HTR-8/SVneo (cell line): Measurements from ENCODE around the gene TMEM139.
A peak's percentile ranks its signal among the peaks of the same experiment; 100 is the strongest.
"Not testable (repeated sequence)": the region's sequence is repeated elsewhere in the genome, so short reads cannot be mapped to it uniquely, and the experiment has no call there.

Source experiments
- DNase-seq: peaks from one replicate; pipeline ENCODE4 v3.0.0; 2011; ENCODE audit warnings: low spot score, mixed read lengths; ENCODE audit not compliant: insufficient read length
- FAIRE-seq: peaks from 2 replicates; lab custom pipeline; 2011; peaks lifted over from hg19 to GRCh38; lab: Jason Lieb, UNC

Gene TMEM139

DNA sequence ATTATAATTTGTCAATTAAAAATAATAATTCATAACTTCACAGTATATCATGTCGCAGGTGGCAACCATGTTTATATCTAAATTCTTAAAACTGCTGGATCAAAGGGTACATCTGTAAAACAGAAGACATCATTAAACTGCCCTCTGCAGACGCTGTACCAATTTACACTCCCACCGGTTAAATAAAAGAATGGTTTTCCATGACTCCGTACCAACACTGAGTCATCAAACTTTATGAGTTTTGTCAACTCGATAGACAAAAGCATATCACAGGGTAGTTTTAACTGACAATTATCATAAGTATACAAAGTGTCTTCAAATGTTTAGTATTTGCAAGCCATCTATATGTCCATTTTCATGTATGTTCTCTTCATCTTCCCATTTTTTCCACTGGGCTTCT is 27.3 kb upstream of the TMEM139 start:
- DNase-seq: no peak
- no peak for FAIRE-seq

DNA sequence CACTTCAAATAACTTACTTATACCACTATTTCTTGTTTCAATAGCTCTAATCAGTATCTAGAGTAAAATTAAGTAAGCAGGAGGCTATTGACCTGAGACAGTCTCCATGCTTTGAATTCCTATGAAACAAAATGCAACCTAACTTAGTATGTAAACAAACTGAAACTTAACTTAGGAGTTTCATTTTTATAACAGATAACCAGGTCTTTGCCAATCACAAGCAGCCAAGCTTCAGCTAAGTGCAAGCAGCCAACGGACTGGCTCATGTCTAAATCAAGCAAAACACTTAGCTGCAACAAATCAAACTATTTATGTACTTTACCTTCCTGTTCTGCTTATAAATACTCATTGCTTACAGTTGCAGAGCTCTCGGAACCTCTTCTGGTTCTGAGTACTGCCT is 25.9 kb upstream of the TMEM139 start:
- no peak for FAIRE-seq
- no peak for DNase-seq

DNA sequence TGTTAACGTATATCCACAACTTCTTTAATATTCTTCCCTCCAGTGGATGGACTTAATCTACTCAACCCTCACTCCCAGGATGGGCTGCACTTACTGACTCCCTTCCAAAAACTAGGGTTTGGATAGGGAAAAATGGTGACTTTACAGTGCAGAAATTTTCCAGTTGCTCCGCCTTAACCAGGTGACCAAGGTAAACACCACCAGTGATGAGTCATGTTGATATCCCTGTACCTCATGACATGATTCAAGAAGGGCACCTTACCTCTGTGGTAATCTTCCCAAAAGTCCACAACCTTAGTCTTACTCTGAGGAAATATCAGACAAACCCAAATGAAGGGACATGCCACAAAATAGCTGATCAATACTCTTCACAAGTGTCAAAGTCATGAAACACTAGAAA is 25.0 kb upstream of the TMEM139 start:
- DNase-seq (no peak), FAIRE-seq (no peak)

- no peak for DNase-seq
- FAIRE-seq: no peak
Observed at GRCh38 chr7:143261901-143262300, 22.9 kb upstream of the TMEM139 start.

DNA sequence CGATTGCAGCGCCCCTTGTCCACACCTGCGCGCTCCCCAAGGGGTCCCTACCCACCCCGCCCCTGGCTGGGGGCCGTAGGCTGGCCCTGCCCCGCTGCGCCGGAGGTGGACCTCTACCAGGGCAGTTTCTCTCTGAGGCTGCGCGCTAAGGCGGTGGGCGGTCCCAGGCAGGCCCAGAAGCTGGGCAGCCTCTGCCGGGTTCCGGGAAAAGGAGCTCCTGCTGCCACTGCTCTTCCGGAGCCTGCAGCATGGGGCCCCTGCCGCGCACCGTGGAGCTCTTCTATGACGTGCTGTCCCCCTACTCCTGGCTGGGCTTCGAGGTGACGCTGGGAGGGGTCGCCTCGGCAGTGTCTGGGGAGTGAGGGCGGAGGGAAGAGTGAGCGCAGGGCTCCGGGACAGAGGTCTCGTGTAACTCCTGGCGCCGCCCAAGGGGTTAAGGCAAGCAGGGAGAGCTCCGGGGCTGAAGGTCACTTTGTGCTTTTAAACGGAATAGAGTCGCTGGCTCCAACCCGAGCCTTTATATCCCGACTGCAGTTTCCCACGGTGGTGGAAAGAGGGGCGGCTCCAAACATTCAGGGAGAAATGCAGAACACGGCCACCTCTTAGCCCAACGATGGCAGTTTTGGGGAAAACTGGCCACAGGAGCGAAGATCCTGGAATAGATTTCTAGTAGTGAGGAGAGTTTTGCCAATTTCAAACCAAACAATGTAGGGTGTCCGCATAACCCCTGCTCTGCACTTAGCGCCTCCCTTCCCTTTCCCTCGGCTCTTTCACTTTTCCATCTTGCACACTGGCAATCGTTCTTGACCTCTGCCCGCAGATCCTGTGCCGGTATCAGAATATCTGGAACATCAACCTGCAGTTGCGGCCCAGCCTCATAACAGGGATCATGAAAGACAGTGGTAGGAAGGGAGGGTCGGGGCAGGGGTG is 21.2 kb upstream of the TMEM139 start, which contains the start of gene GSTK1:
Gene GSTK1 (plus strand): TSS at position 176 of the 930 bp plus-strand sequence. CDS start 73 bp downstream, at position 249.
- FAIRE-seq (no peak), DNase-seq (peak; percentile 75)

DNA sequence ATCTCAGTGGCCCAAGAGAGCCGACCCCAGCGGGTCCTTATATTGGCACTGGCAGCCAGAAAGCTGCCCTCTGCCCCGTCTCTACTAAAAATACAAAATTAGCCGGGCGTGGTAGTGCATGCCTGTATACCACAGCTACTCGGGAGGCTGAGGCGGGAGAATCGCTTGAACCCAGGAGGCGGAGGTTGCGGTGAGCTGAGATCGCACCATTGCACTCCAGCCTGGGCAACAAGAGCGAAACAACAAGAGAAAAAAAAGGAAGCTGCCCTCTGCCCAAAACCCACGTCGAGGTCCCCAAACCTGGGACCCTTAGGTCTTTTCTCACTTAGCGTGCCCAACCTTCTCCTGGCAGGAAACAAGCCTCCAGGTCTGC is 20.6 kb upstream of the TMEM139 start:
- not testable (repeated sequence) for FAIRE-seq, DNase-seq

GRCh38 chr7:143265017-143265693 is 19.6 kb upstream of the TMEM139 start:
- DNase-seq (no peak), FAIRE-seq (no peak)

DNA sequence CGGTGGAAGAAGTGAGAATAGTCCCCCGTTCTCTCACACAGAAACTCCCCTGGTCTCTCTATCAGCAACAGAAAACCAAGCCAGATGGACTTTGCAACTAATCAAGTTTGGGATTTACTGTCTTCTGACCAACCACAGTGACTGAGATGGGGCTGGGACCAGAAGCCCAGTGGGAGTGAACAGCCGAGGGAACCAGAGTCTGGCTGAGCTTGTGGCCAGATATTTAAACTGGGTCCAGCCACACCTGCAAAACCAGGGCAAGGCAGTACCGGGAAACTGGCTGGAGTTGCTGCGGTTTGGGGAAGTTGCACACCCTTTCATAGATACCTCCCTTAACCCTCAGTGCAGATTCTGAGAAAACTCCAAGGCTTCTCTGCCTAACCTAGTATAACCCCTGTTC is 15.5 kb upstream of the TMEM139 start:
- FAIRE-seq (no peak), DNase-seq (no peak)

- no peak for DNase-seq
- no peak for FAIRE-seq
Observed at GRCh38 chr7:143271240-143271639, 13.5 kb upstream of the TMEM139 start.

- no peak for DNase-seq
- FAIRE-seq: no peak
Observed at GRCh38 chr7:143272871-143273270, 11.9 kb upstream of the TMEM139 start.

DNA sequence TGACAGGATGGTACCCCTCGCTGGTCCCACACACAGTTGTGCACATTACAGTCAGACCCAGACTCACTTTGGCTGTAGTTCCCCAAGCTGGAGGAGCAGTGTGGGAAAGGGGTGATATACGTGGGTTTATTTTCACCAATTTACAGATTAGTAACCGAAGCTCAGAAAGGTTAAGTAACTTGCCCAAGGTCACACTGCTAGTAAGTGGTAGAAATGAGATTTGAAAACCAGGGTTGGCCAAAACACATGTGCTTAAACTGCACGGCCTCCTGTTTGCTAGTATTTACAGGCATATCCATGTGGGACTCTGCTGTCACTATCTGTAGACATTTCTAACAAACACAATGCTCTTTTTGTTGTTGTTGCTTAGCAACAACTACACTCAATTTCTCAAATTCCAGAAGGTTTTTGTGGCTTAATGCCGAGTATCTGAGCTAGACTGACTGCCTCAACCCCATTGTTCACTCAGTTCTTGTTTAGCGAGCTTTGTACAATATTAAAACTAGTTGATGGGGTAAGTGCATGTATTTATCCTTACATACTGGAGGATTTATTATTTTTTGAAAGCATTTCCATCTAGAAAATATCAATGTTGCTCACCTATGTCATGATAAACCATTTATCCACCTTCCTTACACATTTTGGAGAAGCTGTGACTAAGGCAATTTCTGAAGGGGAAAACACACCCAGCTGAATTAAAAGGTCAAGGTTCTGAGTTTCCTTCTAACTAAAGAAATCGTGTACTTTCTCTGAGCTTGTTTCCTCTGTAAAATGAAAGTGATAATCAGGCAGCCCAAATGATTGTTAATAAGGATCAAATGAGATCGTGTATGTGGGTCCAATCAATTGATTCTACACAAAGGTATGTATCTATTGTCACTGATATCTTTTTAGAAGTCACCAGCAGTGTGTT is 5.3 kb upstream of the TMEM139 start:
- no peak for DNase-seq
- no peak for FAIRE-seq

DNA sequence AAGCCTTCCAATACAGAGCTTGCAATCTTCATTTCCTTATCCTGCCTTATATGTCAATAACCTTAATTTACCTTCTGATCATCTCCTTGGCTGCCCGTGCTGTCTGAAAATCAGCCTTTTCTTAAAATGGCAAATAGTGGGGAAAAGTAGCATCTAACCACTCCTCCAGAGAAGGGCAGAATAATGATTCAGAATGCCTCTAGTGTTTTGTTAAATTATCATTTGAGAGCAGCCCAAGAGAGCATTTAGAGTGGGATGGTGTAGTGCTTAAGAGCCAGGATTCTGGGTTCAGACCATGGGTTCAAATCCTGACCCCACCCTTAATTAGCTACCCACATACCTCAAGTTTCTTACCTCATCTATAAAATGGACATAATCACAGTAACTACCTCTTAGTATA is 4.6 kb upstream of the TMEM139 start:
- no peak for DNase-seq
- FAIRE-seq: no peak

DNA sequence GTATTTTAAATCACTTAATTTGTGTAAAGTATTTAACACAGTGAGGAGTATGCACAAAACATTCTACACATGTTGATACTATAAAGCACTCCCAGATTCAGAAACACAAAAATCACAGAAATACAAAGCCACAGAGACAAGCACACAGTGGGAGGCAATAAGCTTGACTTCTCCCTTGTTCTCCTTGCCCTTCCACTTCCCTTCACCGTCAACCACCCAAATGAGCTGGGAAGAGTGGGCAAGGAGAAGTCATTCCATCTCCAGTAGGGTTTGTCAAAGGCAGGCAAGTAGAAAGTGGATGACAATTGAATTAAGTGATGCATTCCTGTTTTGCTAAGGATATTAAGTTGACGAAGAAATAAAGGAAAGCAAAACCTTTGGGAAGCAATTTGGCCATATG is 4.2 kb upstream of the TMEM139 start:
- no peak for DNase-seq
- FAIRE-seq: no peak

GRCh38 chr7:143281529-143281928 is 3.2 kb upstream of the TMEM139 start:
- FAIRE-seq: no peak

DNA sequence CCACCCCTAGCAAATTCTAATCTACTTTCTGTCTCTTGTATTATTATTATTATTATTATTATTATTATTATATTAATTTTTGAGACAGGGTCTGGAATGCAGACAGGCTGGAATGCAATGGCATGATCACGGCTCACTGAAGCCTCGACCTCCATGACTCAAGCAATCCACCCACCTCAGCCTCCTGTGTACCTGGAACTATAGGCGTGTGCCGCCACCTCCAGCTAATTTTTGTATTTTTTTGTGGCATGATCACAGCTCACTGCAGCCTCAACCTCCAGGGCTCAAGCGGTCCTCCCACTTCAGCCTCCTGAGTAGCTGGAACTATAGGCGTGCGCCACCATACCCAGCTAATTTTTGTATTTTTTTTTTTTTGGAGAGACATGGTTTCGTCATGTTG is 2.6 kb upstream of the TMEM139 start:
- DNase-seq: no peak
- no peak for FAIRE-seq

More at GRCh38 chr7:143281529-143281928, 3.2 kb upstream of the TMEM139 start:
- no peak for DNase-seq

- FAIRE-seq: no peak
- no peak for DNase-seq
Observed at GRCh38 chr7:143283381-143283780, 1.4 kb upstream of the TMEM139 start.

- no peak for FAIRE-seq
- DNase-seq: peak; percentile 36
Observed at GRCh38 chr7:143285470-143285778, 666 bp downstream of the TMEM139 start.

DNA sequence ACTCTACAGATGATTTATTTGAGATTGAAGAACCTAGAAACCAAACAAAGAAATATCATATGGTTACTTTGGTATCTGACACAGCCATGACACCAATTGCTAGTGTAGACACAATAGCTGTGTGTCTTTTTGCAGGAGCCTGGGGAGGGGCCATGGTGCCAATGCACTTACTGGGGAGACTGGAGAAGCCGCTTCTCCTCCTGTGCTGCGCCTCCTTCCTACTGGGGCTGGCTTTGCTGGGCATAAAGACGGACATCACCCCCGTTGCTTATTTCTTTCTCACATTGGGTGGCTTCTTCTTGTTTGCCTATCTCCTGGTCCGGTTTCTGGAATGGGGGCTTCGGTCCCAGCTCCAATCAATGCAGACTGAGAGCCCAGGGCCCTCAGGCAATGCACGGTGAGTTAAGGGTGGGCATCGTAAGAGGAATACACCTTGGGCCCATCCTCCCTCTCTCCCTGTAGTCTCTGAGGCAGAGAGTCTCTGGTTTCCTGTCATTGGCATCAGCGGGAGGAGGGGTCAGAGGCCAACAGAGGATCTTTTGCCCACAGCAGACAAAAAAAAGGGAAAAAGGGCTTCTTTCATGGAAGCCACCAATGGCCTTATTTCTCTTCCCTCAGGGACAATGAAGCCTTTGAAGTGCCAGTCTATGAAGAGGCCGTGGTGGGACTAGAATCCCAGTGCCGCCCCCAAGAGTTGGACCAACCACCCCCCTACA is 1.2 kb downstream of the TMEM139 start:
- DNase-seq (no peak), FAIRE-seq (no peak)

- FAIRE-seq: no peak
- DNase-seq: no peak
Observed at GRCh38 chr7:143286522-143286890, 1.7 kb downstream of the TMEM139 start.

DNA sequence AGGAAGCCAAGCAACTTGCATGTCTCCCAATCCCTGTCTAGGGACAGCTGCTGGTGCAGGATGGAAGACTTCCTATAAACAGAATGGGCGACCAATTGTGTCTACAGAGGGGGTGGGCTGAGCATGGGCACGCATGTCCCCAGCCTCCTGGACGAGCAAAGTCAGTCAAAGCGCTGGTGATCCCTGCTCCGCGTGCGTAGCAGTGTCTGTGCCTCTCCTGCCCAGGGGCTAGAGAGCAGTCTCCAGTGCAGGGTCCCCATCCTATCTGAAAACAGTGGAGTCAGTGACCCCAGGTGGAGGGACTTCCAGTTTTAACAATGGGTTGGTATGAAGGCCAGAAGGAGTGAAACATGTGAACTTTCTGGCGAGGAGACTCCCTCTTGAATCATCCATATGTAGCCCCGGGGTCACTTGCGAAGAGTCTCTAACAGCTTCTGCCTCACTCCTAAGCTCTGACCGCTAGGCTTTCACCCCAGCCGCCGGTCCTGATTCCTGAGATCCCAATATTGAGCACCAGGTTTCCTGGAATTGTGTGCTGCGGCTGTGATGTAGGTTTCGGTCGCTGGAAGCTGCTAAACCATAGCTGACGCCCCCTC is 2.7 kb downstream of the TMEM139 start:
- FAIRE-seq (no peak), DNase-seq (no peak)
